A549 (cell line): ENCODE measurements around the gene SMOC1. TPM values are rescaled to one million over a fixed set of nuclear protein-coding genes. Genes with fewer than 3 reads are reported as not detected.

Experiments used
- ATAC-seq, 2 experiments: fragments of 200-7000 bp in 1 of 2; fragments of >200 bp in 1 of 2; cut with Nextera tagmentation in 1 of 2; cut with Tn5 transposase in 1 of 2; 3 replicates each; pipeline versions ENCODE4 v1.8.0 to v1.9.1; 2018 to 2020; ENCODE audit warnings: mild to moderate bottlenecking in 1 of 2, moderate library complexity in 1 of 2
- CTCF ChIA-PET: fragments of 300-600 bp; sonication (Branson Sonifier 250); formaldehyde crosslinking; extraction: SDS; loops from one replicate; lab custom pipeline; 2021; ENCODE audit warnings: antibody characterized with exemption, inconsistent platforms; lab: Yijun Ruan, JAX
- POLR2A ChIA-PET: fragments of 350-600 bp; formaldehyde crosslinking; extraction: SDS; loops from one replicate; lab custom pipeline; 2021; ENCODE audit warnings: antibody characterized with exemption, inconsistent platforms; lab: Yijun Ruan, JAX
- DNase-seq, 2 experiments: peaks; one replicate each; pipeline versions ENCODE4 v3.0.0 to v3.0.0-alpha.2; 2011 to 2016; ENCODE audit warnings: low read depth in 1 of 2, low spot score in 1 of 2
- FAIRE-seq: peaks from 2 replicates; lab custom pipeline; 2011; peaks lifted over from hg19 to GRCh38; lab: Jason Lieb, UNC
- H3K27ac ChIP-seq, 2 experiments: fragments of >200 bp; sonication (Bioruptor Twin); formaldehyde crosslinking; 3 replicates each; pipeline ENCODE4 v1.5.1; 2016 to 2017
- H3K4me1 ChIP-seq: fragments of >200 bp; sonication (Bioruptor Twin); formaldehyde crosslinking; 3 replicates; pipeline ENCODE4 v1.6.1; 2016
- H3K4me2 ChIP-seq: fragments of >200 bp; sonication (Bioruptor Twin); formaldehyde crosslinking; 3 replicates; pipeline ENCODE4 v1.6.1; 2016
- H3K4me3 ChIP-seq: fragments of >200 bp; sonication (Bioruptor Twin); formaldehyde crosslinking; 3 replicates; pipeline ENCODE4 v1.5.1; 2016
- H3K9me3 ChIP-seq: fragments of >200 bp; sonication (Bioruptor Twin); formaldehyde crosslinking; 3 replicates; pipeline ENCODE4 v1.6.1; 2016
- BCL3 ChIP-seq: fragments of >200 bp; sonication (Bioruptor Twin); formaldehyde crosslinking; IDR thresholded peaks from 3 replicates; pipeline ENCODE4 v1.6.1; 2016
- BHLHE40 ChIP-seq: IDR thresholded peaks from 2 replicates; pipeline ENCODE4 v1.6.1; 2012; ENCODE audit warnings: low read depth, low read length, inconsistent platforms
- CBX2 ChIP-seq: fragments of 200-600 bp; sonication (generic); IDR thresholded peaks from 2 replicates; pipeline ENCODE4 v1.6.1; 2016; ENCODE audit warnings: low read depth, mild to moderate bottlenecking, borderline replicate concordance
- CBX8 ChIP-seq: fragments of 200-600 bp; sonication (generic); IDR thresholded peaks from 2 replicates; pipeline ENCODE4 v1.6.1; 2016
- CEBPB ChIP-seq, 2 experiments: fragments of >200 bp in 1 of 2; sonication (Bioruptor Twin) in 1 of 2; formaldehyde crosslinking in 1 of 2; IDR thresholded peaks; 2 replicates each; pipeline ENCODE4 v1.6.1; 2012 to 2016
- E2F6 ChIP-seq: IDR thresholded peaks from 2 replicates; pipeline ENCODE4 v1.6.1; 2012; ENCODE audit warnings: low read depth, borderline replicate concordance
- ELK1 ChIP-seq: fragments of 150-350 bp; IDR thresholded peaks from 2 replicates; pipeline ENCODE4 v1.6.1; 2014; ENCODE audit warnings: low read depth, mild to moderate bottlenecking, low read length
- ESRRA ChIP-seq: fragments of 150-350 bp; IDR thresholded peaks from 2 replicates; pipeline ENCODE4 v1.6.1; 2014; ENCODE audit warnings: mild to moderate bottlenecking, low read length, borderline replicate concordance
- FOSL2 ChIP-seq, 2 experiments: fragments of 450-650 bp in 1 of 2; fragments of >200 bp in 1 of 2; sonication (Bioruptor Twin) in 1 of 2; formaldehyde crosslinking; IDR thresholded peaks; 2 replicates each; pipeline versions ENCODE4 v1.5.0 to v1.6.1; 2016 to 2020; ENCODE audit warnings: mild to moderate bottlenecking in 1 of 2, moderate library complexity in 1 of 2
- FOXS1 ChIP-seq: fragments of 250-450 bp; sonication (Bioruptor Pico); IDR thresholded peaks from 2 replicates; pipeline ENCODE4 v1.5.0; 2020; ENCODE audit warnings: mild to moderate bottlenecking, moderate library complexity
- HDAC2 ChIP-seq: fragments of 200-600 bp; sonication (generic); IDR thresholded peaks from 2 replicates; pipeline ENCODE4 v1.6.1; 2016
- HOXA7 ChIP-seq: fragments of 250-450 bp; sonication (Bioruptor Pico); IDR thresholded peaks from 2 replicates; pipeline ENCODE4 v1.5.0; 2020; ENCODE audit warnings: mild to moderate bottlenecking, moderate library complexity
- JUNB ChIP-seq: fragments of >200 bp; sonication (Bioruptor Twin); formaldehyde crosslinking; IDR thresholded peaks from 2 replicates; pipeline ENCODE4 v1.6.1; 2016
- KDM1A ChIP-seq: fragments of 200-600 bp; sonication (generic); IDR thresholded peaks from 2 replicates; pipeline ENCODE4 v1.6.1; 2016; ENCODE audit warnings: low read depth, mild to moderate bottlenecking
- MAFK ChIP-seq: fragments of 450-650 bp; IDR thresholded peaks from 2 replicates; pipeline ENCODE4 v1.6.1; 2014; ENCODE audit not compliant: partially characterized antibody
- MYC ChIP-seq: IDR thresholded peaks from 2 replicates; pipeline ENCODE4 v1.6.1; 2012; ENCODE audit warnings: mild to moderate bottlenecking, inconsistent platforms, low read length, improper control_type of control experiment, borderline replicate concordance
- NFE2L2 ChIP-seq: fragments of 150-350 bp; conservative IDR thresholded peaks from 2 replicates; pipeline ENCODE4 v1.6.1; 2014; ENCODE audit warnings: low read length
- NPAS2 ChIP-seq: fragments of 250-450 bp; sonication (Bioruptor Pico); IDR thresholded peaks from 2 replicates; pipeline ENCODE4 v1.8.0; 2022; ENCODE audit warnings: mild to moderate bottlenecking, moderate library complexity, borderline replicate concordance
- RAD21 ChIP-seq, 2 experiments: fragments of >200 bp in 1 of 2; sonication (Bioruptor Twin) in 1 of 2; formaldehyde crosslinking in 1 of 2; IDR thresholded peaks in 1 of 2; conservative IDR thresholded peaks in 1 of 2; 2 replicates in 1 of 2; 3 replicates in 1 of 2; pipeline ENCODE4 v1.6.1; 2012 to 2018; ENCODE audit warnings: inconsistent platforms in 1 of 2
- RARB ChIP-seq: fragments of 250-450 bp; sonication (Bioruptor Pico); IDR thresholded peaks from 2 replicates; pipeline ENCODE4 v1.8.0; 2021; ENCODE audit warnings: mild to moderate bottlenecking, moderate library complexity
- RFX5 ChIP-seq: fragments of 450-650 bp; IDR thresholded peaks from 2 replicates; pipeline ENCODE4 v1.7.1; 2014; ENCODE audit warnings: antibody characterized with exemption, mild to moderate bottlenecking, moderate library complexity
- RNF2 ChIP-seq: fragments of 200-600 bp; sonication (generic); IDR thresholded peaks from 2 replicates; pipeline ENCODE4 v1.6.1; 2016; ENCODE audit warnings: low read depth, mild to moderate bottlenecking, antibody characterized with exemption, moderate library complexity, borderline replicate concordance
- SMC3 ChIP-seq: fragments of >200 bp; sonication (Bioruptor Twin); formaldehyde crosslinking; IDR thresholded peaks from 3 replicates; pipeline ENCODE4 v1.6.1; 2018; ENCODE audit warnings: inconsistent platforms
- SREBF2 ChIP-seq: fragments of 450-650 bp; IDR thresholded peaks from 2 replicates; pipeline ENCODE4 v1.6.1; 2014; ENCODE audit warnings: mild to moderate bottlenecking, moderate library complexity
- TP53 ChIP-seq: fragments of 250-450 bp; sonication (Bioruptor Pico); IDR thresholded peaks from 2 replicates; pipeline ENCODE4 v1.5.0; 2021; ENCODE audit warnings: mild to moderate bottlenecking, moderate library complexity
- ZNF302 ChIP-seq: fragments of 250-450 bp; sonication (Bioruptor Pico); IDR thresholded peaks from 2 replicates; pipeline ENCODE4 v1.9.0; 2021; ENCODE audit warnings: inconsistent platforms, mild to moderate bottlenecking, moderate library complexity
- WGBS: methylation state at CpG from one replicate; pipeline ENCODE4 v1.1.6; 2017; ENCODE audit errors: missing lambda C conversion rate; 5-methylcytosine and 5-hydroxymethylcytosine counted together
- polyA plus RNA-seq, 4 experiments: library from polyadenylated mRNA; depleted of rRNA in 3 of 4; stranded (reverse); fragments of >200 nt; fragmentation: RNase III in 1 of 4; extraction: RNeasy Plus Mini Kit Qiagen cat#74134 plus additional on column Dnase treatment in 1 of 4; gene quantifications; 2 replicates in 3 of 4; 3 replicates in 1 of 4; pipeline ENCODE4 v1.2.3, GENCODE V29; 2011 to 2017
- TF ChIP-seq, protein P1 (sequence below): fragments of 250-450 bp; sonication (Bioruptor Pico); IDR thresholded peaks from 2 replicates; pipeline ENCODE4 v1.5.0; 2021; ENCODE audit warnings: mild to moderate bottlenecking, moderate library complexity, borderline replicate concordance
- TF ChIP-seq, protein P2 (sequence below): fragments of >200 bp; sonication (Bioruptor Twin); formaldehyde crosslinking; IDR thresholded peaks from 3 replicates; pipeline ENCODE4 v1.5.1; 2016

The SMOC1 gene
- polyA plus RNA-seq, 2 of the 4 experiments (the other 2 are of a cell fraction): 12.2 to 18.4 TPM

DNA sequence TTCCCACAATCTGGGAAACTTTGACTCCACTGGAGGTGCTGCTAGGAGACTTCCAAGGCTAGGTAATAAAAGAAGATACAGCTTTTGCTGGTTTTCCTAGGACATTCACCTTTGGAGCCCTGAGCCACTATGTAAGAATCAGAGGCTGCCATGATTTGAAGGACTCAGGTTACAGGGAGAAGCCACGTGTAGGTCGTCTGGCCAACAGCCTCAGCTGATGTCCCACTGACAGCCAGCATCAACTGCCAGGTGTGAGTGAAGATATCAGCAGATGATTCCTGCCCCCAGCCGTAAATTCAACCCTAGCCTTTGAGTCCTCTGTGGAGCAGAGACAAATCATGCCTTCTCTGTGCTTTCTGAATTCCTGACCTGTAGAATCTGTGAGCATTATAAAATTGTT is 27.0 kb downstream of the SMOC1 start (continued):
- no peak for TF ChIP-seq NPAS2
- TF ChIP-seq BCL3: no peak
- TF ChIP-seq SMC3: no peak
- TF ChIP-seq, all 56 proteins: peak for 0

GRCh38 chr14:69909826-69910550 is 30.8 kb downstream of the SMOC1 start:
- Histone ChIP-seq H3K4me2 (no peak overlapping the region), H3K4me3 (no peak overlapping the region), H3K27ac (no peak overlapping the region), H3K4me1 (no peaks in the 10 kb centered on the region), H3K9me3 (no peaks in the 10 kb centered on the region)
- 57% methylated on average over 7 of the region's 7 CpGs for WGBS
- TF ChIP-seq, protein P1, sequence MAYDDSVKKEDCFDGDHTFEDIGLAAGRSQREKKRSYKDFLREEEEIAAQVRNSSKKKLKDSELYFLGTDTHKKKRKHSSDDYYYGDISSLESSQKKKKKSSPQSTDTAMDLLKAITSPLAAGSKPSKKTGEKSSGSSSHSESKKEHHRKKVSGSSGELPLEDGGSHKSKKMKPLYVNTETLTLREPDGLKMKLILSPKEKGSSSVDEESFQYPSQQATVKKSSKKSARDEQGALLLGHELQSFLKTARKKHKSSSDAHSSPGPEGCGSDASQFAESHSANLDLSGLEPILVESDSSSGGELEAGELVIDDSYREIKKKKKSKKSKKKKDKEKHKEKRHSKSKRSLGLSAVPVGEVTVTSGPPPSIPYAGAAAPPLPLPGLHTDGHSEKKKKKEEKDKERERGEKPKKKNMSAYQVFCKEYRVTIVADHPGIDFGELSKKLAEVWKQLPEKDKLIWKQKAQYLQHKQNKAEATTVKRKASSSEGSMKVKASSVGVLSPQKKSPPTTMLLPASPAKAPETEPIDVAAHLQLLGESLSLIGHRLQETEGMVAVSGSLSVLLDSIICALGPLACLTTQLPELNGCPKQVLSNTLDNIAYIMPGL: no peak
- TF ChIP-seq FOXS1 (CRISPR knock-in tag) (no peak), ZNF302 (CRISPR knock-in tag) (no peak), ELK1 (no peak), FOSL2 (IDR thresholded peaks at IDR 0.05) (no peak), FOSL2 (CRISPR knock-in tag; IDR thresholded peaks at IDR 0.05) (no peak), E2F6 (no peak), RNF2 (no peak), MYC (no peak), RARB (CRISPR knock-in tag) (no peak), ESRRA (no peak), SREBF2 (no peak), MAFK (no peak), NFE2L2 (no peak), TP53 (CRISPR knock-in tag) (no peak)
- no peak for DNase-seq
- ATAC-seq: no peak
- ChIA-PET CTCF (interaction anchor here (0.6 to 1.6 kb wide), 4 partner anchors 8 to 712 kb away, joined by 3 read pairs; no protein-coding TSS in a partner anchor), POLR2A (no interaction called here)
- no peak for FAIRE-seq

GRCh38 chr14:69910871-69911270 is 31.7 kb downstream of the SMOC1 start:
- TF ChIP-seq CBX8 (no peak), RFX5 (no peak), RARB (CRISPR knock-in tag) (no peak), MYC (no peak), BHLHE40 (no peak), RAD21 (conservative IDR thresholded peaks at IDR 0.05 in 1 of 2, IDR thresholded peaks at IDR 0.05 in 1 of 2) (no peak), JUNB (no peak), KDM1A (no peak), NPAS2 (no peak), HOXA7 (CRISPR knock-in tag) (no peak), CBX2 (no peak), HDAC2 (no peak), CEBPB (IDR thresholded peaks at IDR 0.05) (no peak)
- TF ChIP-seq, protein P2, sequence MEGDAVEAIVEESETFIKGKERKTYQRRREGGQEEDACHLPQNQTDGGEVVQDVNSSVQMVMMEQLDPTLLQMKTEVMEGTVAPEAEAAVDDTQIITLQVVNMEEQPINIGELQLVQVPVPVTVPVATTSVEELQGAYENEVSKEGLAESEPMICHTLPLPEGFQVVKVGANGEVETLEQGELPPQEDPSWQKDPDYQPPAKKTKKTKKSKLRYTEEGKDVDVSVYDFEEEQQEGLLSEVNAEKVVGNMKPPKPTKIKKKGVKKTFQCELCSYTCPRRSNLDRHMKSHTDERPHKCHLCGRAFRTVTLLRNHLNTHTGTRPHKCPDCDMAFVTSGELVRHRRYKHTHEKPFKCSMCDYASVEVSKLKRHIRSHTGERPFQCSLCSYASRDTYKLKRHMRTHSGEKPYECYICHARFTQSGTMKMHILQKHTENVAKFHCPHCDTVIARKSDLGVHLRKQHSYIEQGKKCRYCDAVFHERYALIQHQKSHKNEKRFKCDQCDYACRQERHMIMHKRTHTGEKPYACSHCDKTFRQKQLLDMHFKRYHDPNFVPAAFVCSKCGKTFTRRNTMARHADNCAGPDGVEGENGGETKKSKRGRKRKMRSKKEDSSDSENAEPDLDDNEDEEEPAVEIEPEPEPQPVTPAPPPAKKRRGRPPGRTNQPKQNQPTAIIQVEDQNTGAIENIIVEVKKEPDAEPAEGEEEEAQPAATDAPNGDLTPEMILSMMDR: no peak
- no peak for DNase-seq
- ATAC-seq: no peak
- CTCF ChIA-PET: interaction anchor here (1.5 to 1.6 kb wide), 2 partner anchors 46 to 92 kb away, joined by 3 read pairs; no protein-coding TSS in a partner anchor
- no peak overlapping the region for H3K4me3 ChIP-seq
- FAIRE-seq: no peak
- no peak overlapping the region for H3K27ac ChIP-seq
- WGBS: 73% methylated on average over 3 of the region's 3 CpGs
- no peaks in the 10 kb centered on the region for H3K4me1 ChIP-seq
- POLR2A ChIA-PET: no interaction called here
- H3K4me2 ChIP-seq: no peak overlapping the region
- H3K9me3 ChIP-seq: no peaks in the 10 kb centered on the region
